Neural cell (in vitro differentiated cells): ENCODE measurements around the gene CABCOCO1. TPM values are rescaled to one million over a fixed set of nuclear protein-coding genes. Genes with fewer than 3 reads are reported as not detected.

ENCODE experiments used
- H2AFZ ChIP-seq: fragments of 200-600, 300-800 bp; sonication (generic), shearing (Covaris generic); 2 replicates; pipeline ENCODE4 v1.6.0; 2014; ENCODE audit warnings: low read depth, mild to moderate bottlenecking, antibody characterized with exemption, low read length, moderate library complexity
- H3F3A ChIP-seq: fragments of 200-600 bp; shearing (Covaris generic); 2 replicates; pipeline ENCODE4 v1.6.1; 2016; ENCODE audit warnings: mild to moderate bottlenecking, moderate library complexity, mixed read lengths, antibody characterized with exemption, low read length; ENCODE audit not compliant: insufficient read depth, poor library complexity, severe bottlenecking
- H3K27ac ChIP-seq: fragments of 200-600, 300-800 bp; sonication (generic), shearing (Covaris generic); 2 replicates; pipeline ENCODE4 v1.5.1; 2014; ENCODE audit warnings: mild to moderate bottlenecking, low read length, moderate library complexity
- H3K27me3 ChIP-seq: fragments of 300-800, 200-600 bp; sonication (generic), shearing (Covaris generic); 2 replicates; pipeline ENCODE4 v1.6.0; 2014; ENCODE audit warnings: mild to moderate bottlenecking, low read depth, low read length, moderate library complexity; ENCODE audit not compliant: insufficient read depth
- H3K36me3 ChIP-seq: fragments of 300-800, 200-600 bp; sonication (generic), shearing (Covaris generic); 2 replicates; pipeline ENCODE4 v1.5.1; 2014; ENCODE audit warnings: mild to moderate bottlenecking, antibody characterized with exemption, low read length, moderate library complexity; ENCODE audit not compliant: insufficient read depth
- H3K4me2 ChIP-seq: fragments of 300-800, 200-600 bp; sonication (generic), shearing (Covaris generic); 2 replicates; pipeline ENCODE4 v1.6.0; 2014; ENCODE audit warnings: mild to moderate bottlenecking, low read length
- H3K4me3 ChIP-seq: fragments of 300-800, 200-600 bp; sonication (generic), shearing (Covaris generic); 2 replicates; pipeline ENCODE4 v1.5.1; 2014; ENCODE audit warnings: mild to moderate bottlenecking, low read length, moderate library complexity
- H3K79me2 ChIP-seq: fragments of 200-600 bp; shearing (Covaris generic); replicated peaks from 2 replicates; pipeline ENCODE4 v1.6.0; 2014; ENCODE audit warnings: mild to moderate bottlenecking, low read length, moderate library complexity; ENCODE audit not compliant: insufficient read depth
- H3K9ac ChIP-seq: fragments of 300-800, 200-600 bp; sonication (generic), shearing (Covaris generic); 2 replicates; pipeline ENCODE4 v1.6.1; 2016; ENCODE audit warnings: mild to moderate bottlenecking, low read length, mixed read lengths
- H3K9me2 ChIP-seq: fragments of 200-600 bp; shearing (Covaris generic); 2 replicates; pipeline ENCODE4 v1.6.1; 2016; ENCODE audit warnings: mild to moderate bottlenecking, low read length, mixed read lengths; ENCODE audit not compliant: insufficient read depth
- H3K9me3 ChIP-seq: fragments of 200-600, 300-800 bp; sonication (generic), shearing (Covaris generic); 2 replicates; pipeline ENCODE4 v1.6.1; 2016; ENCODE audit warnings: mild to moderate bottlenecking, mixed run types, low read length, moderate library complexity, mixed read lengths
- H4K20me1 ChIP-seq: fragments of 200-600 bp; shearing (Covaris generic); 2 replicates; pipeline ENCODE4 v1.6.1; 2016; ENCODE audit warnings: mild to moderate bottlenecking, mixed run types; ENCODE audit not compliant: insufficient read depth
- CTCF ChIP-seq: fragments of 450-650 bp; IDR thresholded peaks from 2 replicates; pipeline ENCODE4 v1.5.1; 2014; ENCODE audit warnings: antibody characterized with exemption, mild to moderate bottlenecking, moderate library complexity; ENCODE audit not compliant: poor library complexity, severe bottlenecking
- EP300 ChIP-seq: fragments of 450-650 bp; conservative IDR thresholded peaks from 2 replicates; pipeline ENCODE4 v1.6.1; 2014; ENCODE audit warnings: antibody characterized with exemption, mild to moderate bottlenecking, moderate library complexity; ENCODE audit not compliant: poor library complexity, severe bottlenecking
- EZH2 ChIP-seq: fragments of 200-600, 300-800 bp; shearing (Covaris generic), sonication (generic); IDR thresholded peaks from 2 replicates; pipeline ENCODE4 v1.6.1; 2014; ENCODE audit warnings: antibody characterized with exemption, low read length, borderline replicate concordance, mild to moderate bottlenecking; ENCODE audit not compliant: insufficient read depth, poor library complexity, severe bottlenecking
- MXI1 ChIP-seq: fragments of 450-650 bp; conservative IDR thresholded peaks from 2 replicates; pipeline ENCODE4 v1.6.1; 2014; ENCODE audit warnings: antibody characterized with exemption, mild to moderate bottlenecking; ENCODE audit not compliant: poor library complexity, severe bottlenecking
- POLR2AphosphoS5 ChIP-seq: IDR thresholded peaks from 2 replicates; pipeline ENCODE4 v1.6.1; 2012
- RAD21 ChIP-seq: fragments of 450-650 bp; conservative IDR thresholded peaks from 2 replicates; pipeline ENCODE4 v1.6.1; 2014; ENCODE audit warnings: antibody characterized with exemption, mild to moderate bottlenecking, moderate library complexity
- REST ChIP-seq: IDR thresholded peaks from 2 replicates; pipeline ENCODE4 v1.6.1; 2012; ENCODE audit warnings: borderline replicate concordance
- SMC3 ChIP-seq: fragments of 450-650 bp; conservative IDR thresholded peaks from 2 replicates; pipeline ENCODE4 v1.6.1; 2014; ENCODE audit warnings: antibody characterized with exemption, mild to moderate bottlenecking, moderate library complexity; ENCODE audit not compliant: poor library complexity
- TAF1 ChIP-seq: IDR thresholded peaks from 2 replicates; pipeline ENCODE4 v1.6.1; 2012; ENCODE audit warnings: low read depth
- polyA plus RNA-seq: library from polyadenylated mRNA; depleted of rRNA; stranded (reverse); fragments of >200 nt; gene quantifications from 2 replicates; pipeline ENCODE4 v1.2.3, GENCODE V29; 2014

Gene CABCOCO1
- polyA plus RNA-seq, 1 donor from 2014 or later: 0.31 TPM

GRCh38 chr10:61761825-61762217, 99.1 kb downstream of the CABCOCO1 start:
- no peaks in the 10 kb centered on the region for H3K9me3 ChIP-seq
- no peaks in the 10 kb centered on the region for H3K9me2 ChIP-seq
- TF ChIP-seq MXI1: no peak
- TF ChIP-seq REST: no peak
- no peak for TF ChIP-seq SMC3
- TF ChIP-seq CTCF: no peak
- no peak for TF ChIP-seq EP300
- TF ChIP-seq TAF1: no peak
- TF ChIP-seq RAD21: no peak
- no peak for TF ChIP-seq EZH2
- TF ChIP-seq POLR2AphosphoS5: no peak
- no peak overlapping the region for H3K4me2 ChIP-seq
- H3F3A ChIP-seq: no peaks in the 10 kb centered on the region
- no peak overlapping the region for H2AFZ ChIP-seq
- no peak overlapping the region for H3K27ac ChIP-seq
- H3K4me3 ChIP-seq: no peak overlapping the region
- no peaks in the 10 kb centered on the region for H3K79me2 ChIP-seq
- no peak overlapping the region for H3K9ac ChIP-seq
- no peaks in the 10 kb centered on the region for H3K27me3 ChIP-seq
- H3K36me3 ChIP-seq: no peaks in the 10 kb centered on the region
- no peaks in the 10 kb centered on the region for H4K20me1 ChIP-seq

- Histone ChIP-seq H2AFZ (no peak overlapping the region), H3K4me3 (no peak overlapping the region), H3K4me2 (no peak overlapping the region), H3K79me2 (no peaks in the 10 kb centered on the region), H3K27ac (no peak overlapping the region), H3K9ac (no peak overlapping the region), H3K9me3 (no peaks in the 10 kb centered on the region), H3F3A (no peaks in the 10 kb centered on the region), H3K27me3 (no peaks in the 10 kb centered on the region), H4K20me1 (no peaks in the 10 kb centered on the region), H3K36me3 (no peaks in the 10 kb centered on the region), H3K9me2 (no peaks in the 10 kb centered on the region)
- TF ChIP-seq REST (no peak), EZH2 (no peak), TAF1 (no peak), MXI1 (no peak), EP300 (no peak), RAD21 (no peak), CTCF (no peak), SMC3 (no peak), POLR2AphosphoS5 (no peak)
Observed at GRCh38 chr10:61763778-61764177, 101.0 kb downstream of the CABCOCO1 start.
